NCI-H146 (cell line): Measurements from ENCODE around the gene HSPA1A.

Experiments used
- DNase-seq: peaks from one replicate; lab custom pipeline; 2025; lab: John Stamatoyannopoulos, UW

HSPA1A gene

DNA sequence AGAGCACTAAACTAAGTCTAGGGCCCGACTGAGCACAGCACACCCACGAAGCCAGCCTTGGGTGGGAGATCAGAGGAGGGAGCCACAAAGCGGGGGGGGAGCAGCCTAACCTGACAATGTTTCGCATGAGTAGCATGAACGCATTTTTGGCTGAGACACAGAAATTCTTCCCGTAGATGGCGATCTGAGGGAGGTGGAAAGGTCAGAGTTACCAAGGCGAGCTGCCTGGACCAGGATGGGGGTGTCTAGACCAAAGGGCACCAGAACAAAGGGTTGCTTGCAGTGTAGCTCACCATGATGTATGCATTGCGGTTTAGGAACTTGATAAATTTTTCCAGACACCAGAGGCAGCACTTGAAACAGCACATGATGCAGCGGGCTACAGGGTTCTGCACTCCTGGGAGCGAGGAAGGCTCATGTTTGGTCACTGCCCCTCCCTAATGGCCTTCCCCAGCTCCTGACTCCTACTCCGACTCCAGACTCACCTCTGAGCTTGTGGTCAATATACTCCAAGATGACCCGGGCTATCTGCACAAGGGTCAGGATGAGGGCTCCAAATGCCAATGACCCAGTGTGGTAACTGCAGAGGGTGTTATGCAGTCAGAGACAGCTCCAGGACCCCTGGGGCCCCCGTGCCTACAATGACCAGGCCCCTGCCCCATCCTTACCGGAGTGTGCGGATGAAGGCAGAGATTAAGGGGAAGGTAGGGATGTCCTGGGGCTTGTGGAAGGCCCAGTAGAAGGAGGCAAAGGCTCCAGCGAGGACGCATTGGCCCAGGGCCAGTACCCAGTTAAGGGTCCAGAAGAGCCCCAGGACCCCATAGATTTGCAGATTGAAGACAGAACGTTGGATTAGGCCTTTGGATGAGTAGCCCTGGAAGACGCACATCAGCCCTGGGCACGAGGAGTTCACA lies 50.1 kb downstream of the HSPA1A start:
- DNase-seq, result no peak
